ENCODE data around the gene ANTKMT.

Gene ANTKMT

DNA sequence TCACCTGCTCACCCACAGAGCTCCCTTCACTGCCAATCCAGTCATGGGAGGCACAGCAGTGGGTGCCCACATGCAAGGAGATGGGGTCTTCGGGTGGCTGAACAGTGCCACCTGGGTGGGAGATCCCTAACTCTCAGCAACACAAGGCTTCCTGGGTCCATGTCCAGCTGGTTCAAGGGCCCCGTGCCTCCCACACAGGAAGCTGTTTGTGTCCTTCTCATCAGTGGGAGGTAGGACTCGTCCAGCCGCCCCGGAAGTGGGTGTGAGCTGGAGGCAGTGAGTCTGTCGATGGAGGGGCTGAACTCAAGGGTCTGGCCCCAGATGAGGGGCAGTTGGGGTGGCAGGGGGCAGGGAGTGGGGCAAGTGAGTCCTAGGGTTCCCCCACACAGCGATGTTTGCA, 16.9 kb upstream of the ANTKMT start:
- H3K9ac ChIP-seq (ENCODE audit: low read depth, low read length, poor library complexity, severe bottlenecking): no peak overlapping the region

DNA sequence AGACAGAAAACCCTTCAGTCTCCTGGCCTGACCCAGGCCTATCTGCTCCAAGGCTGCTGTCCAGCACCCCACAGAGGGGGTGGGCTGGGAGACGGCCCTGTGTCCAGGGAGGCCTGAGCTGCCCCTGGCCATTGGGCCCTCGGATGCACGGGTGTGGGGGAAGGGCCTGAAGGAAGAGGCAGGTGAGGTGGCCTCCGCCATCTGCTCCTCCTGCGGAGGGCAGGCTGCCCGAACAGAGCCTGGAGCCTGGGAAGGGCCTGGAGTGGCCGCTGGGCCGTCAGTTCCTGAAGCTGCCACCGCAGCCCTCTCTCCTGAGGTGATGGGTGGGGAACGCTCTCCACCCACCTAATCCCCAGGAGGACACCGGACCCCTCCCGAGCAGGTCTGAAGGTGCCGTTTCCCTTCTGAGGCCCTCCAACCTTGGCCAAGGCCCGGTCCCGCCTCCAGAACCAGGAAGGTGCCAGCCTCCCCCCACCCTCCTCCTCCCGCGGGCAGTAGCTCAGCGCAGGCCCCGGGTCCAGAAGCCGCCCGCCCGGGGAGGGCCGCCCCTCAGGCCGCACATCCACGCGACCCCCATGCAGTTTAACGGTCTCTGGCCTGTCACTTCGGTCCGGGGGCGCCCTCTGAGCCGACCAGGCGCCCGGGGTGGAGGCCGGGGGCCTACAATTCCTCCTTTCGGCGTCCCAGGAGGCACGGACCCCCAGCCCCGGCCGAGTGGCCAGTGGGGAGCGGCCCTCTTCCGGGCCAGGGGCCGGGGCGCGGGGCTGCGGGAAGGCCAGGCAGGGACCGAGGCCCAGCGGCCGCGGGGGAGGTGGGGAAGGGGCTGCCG, 16.2 kb upstream of the ANTKMT start:
- Histone ChIP-seq H3K36me3 (ENCODE audit: insufficient read depth, low read length) (no peaks in the 10 kb centered on the region), H4K20me1 (ENCODE audit: insufficient read depth, low read length, poor library complexity, severe bottlenecking) (no peaks in the 10 kb centered on the region), H3K9me3 (ENCODE audit: insufficient read depth, low read depth, low read length) (no peaks in the 10 kb centered on the region), H3K79me2 (ENCODE audit: insufficient read depth, low read length) (no peaks in the 10 kb centered on the region), H3K9ac (ENCODE audit: low read depth, low read length, poor library complexity, severe bottlenecking) (no peak overlapping the region), H3F3A (ENCODE audit: low read depth) (no peaks in the 10 kb centered on the region), H3K4me3 (ENCODE audit: low read length, poor library complexity, severe bottlenecking) (no peak overlapping the region), H3K4me1 (ENCODE audit: insufficient read depth, low read length, poor library complexity, severe bottlenecking) (no peaks in the 10 kb centered on the region), H3K9me2 (replicated peaks; ENCODE audit: low read depth, low read length) (no peaks in the 10 kb centered on the region), H3K27me3 (ENCODE audit: insufficient read depth, low read length, poor library complexity, severe bottlenecking) (no peaks in the 10 kb centered on the region), H3K4me2 (ENCODE audit: low read depth, low read length, poor library complexity, severe bottlenecking) (no peak overlapping the region), H2AFZ (ENCODE audit: low read length) (no peak overlapping the region)
- no peak for TF ChIP-seq EZH2phosphoT487 (IDR thresholded peaks at IDR 0.05; ENCODE audit: borderline replicate concordance)
- TF ChIP-seq, protein P1, sequence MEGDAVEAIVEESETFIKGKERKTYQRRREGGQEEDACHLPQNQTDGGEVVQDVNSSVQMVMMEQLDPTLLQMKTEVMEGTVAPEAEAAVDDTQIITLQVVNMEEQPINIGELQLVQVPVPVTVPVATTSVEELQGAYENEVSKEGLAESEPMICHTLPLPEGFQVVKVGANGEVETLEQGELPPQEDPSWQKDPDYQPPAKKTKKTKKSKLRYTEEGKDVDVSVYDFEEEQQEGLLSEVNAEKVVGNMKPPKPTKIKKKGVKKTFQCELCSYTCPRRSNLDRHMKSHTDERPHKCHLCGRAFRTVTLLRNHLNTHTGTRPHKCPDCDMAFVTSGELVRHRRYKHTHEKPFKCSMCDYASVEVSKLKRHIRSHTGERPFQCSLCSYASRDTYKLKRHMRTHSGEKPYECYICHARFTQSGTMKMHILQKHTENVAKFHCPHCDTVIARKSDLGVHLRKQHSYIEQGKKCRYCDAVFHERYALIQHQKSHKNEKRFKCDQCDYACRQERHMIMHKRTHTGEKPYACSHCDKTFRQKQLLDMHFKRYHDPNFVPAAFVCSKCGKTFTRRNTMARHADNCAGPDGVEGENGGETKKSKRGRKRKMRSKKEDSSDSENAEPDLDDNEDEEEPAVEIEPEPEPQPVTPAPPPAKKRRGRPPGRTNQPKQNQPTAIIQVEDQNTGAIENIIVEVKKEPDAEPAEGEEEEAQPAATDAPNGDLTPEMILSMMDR (conservative IDR thresholded peaks at IDR 0.05; ENCODE audit: low read length): no peak

More for the DNA sequence above, 16.9 kb upstream of the ANTKMT start:
- Histone ChIP-seq H3K36me3 (ENCODE audit: insufficient read depth, low read length) (no peaks in the 10 kb centered on the region), H3K79me2 (ENCODE audit: insufficient read depth, low read length) (no peaks in the 10 kb centered on the region), H3K27me3 (ENCODE audit: insufficient read depth, low read length, poor library complexity, severe bottlenecking) (no peaks in the 10 kb centered on the region), H4K20me1 (ENCODE audit: insufficient read depth, low read length, poor library complexity, severe bottlenecking) (no peaks in the 10 kb centered on the region), H3K4me2 (ENCODE audit: low read depth, low read length, poor library complexity, severe bottlenecking) (no peak overlapping the region), H2AFZ (ENCODE audit: low read length) (no peak overlapping the region), H3K9me3 (ENCODE audit: insufficient read depth, low read depth, low read length) (no peaks in the 10 kb centered on the region), H3F3A (ENCODE audit: low read depth) (no peaks in the 10 kb centered on the region), H3K9me2 (replicated peaks; ENCODE audit: low read depth, low read length) (no peaks in the 10 kb centered on the region), H3K4me1 (ENCODE audit: insufficient read depth, low read length, poor library complexity, severe bottlenecking) (no peaks in the 10 kb centered on the region), H3K4me3 (ENCODE audit: low read length, poor library complexity, severe bottlenecking) (no peak overlapping the region)
- no peak for TF ChIP-seq EZH2phosphoT487 (IDR thresholded peaks at IDR 0.05; ENCODE audit: borderline replicate concordance)
- TF ChIP-seq, protein P1 (conservative IDR thresholded peaks at IDR 0.05; ENCODE audit: low read length): no peak

DNA sequence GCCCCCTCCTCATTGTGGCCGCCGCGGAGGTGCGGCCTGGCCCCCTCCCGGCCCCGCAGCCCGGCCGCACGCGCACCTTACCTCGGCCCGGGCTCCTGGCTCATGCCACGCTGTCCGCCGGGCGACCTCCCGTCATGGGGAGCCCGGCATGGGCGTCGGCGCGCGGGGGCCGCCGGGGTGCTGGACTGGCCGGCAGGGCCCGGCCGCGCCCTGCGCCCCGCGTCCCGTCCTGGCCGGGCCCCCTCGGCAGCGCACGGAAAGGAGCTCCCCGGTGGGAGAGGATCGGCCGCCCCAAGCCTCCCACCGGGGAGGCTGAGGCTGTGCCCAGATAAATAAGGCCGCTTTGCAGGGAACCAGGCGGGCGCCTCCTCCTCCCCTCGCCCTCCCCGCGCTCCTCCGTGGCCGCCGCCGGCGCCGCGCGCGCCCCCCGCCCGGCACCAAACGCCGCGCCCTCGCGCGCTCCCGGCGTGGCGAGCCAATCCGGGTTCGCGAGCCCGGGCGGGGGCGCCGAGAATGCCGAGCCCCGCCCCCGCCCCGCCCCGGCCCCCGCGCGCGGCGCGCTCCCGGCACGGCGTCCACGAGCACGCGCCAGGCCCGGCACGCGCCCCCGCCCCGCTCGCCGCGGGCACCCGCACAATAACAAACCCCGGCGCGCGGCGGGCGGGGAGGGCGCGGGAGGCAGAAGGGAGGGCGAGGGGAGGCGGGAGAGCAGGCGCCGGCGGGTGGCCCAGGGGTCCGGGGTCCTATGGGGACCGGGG, 15.3 kb upstream of the ANTKMT start, which contains the start of gene FBXL16:
FBXL16 (minus strand) TSS at position 371 of the 758 bp plus-strand sequence. CDS start 8,396 bp downstream, outside the sequence.
- Histone ChIP-seq H2AFZ (ENCODE audit: low read length) (no peak within 1 kb of the TSS), H3K9ac (ENCODE audit: low read depth, low read length, poor library complexity, severe bottlenecking) (no peak within 1 kb of the TSS), H4K20me1 (ENCODE audit: insufficient read depth, low read length, poor library complexity, severe bottlenecking) (no peaks in the 10 kb centered on the region)

More for the DNA sequence above, 15.3 kb upstream of the ANTKMT start, which contains the start of gene FBXL16:
- H3K79me2 ChIP-seq (ENCODE audit: insufficient read depth, low read length): no peaks in the 10 kb centered on the region
- TF ChIP-seq, protein P1 (conservative IDR thresholded peaks at IDR 0.05; ENCODE audit: low read length): no peak
- no peak for TF ChIP-seq EZH2phosphoT487 (IDR thresholded peaks at IDR 0.05; ENCODE audit: borderline replicate concordance)
- no peaks in the 10 kb centered on the region for H3F3A ChIP-seq (ENCODE audit: low read depth)
- H3K9me3 ChIP-seq (ENCODE audit: insufficient read depth, low read depth, low read length): no peaks in the 10 kb centered on the region
- no peaks in the 10 kb centered on the region for H3K27me3 ChIP-seq (ENCODE audit: insufficient read depth, low read length, poor library complexity, severe bottlenecking)
- H3K4me1 ChIP-seq (ENCODE audit: insufficient read depth, low read length, poor library complexity, severe bottlenecking): no peaks in the 10 kb centered on the region
- no peaks in the 10 kb centered on the region for H3K36me3 ChIP-seq (ENCODE audit: insufficient read depth, low read length)
- no peaks in the 10 kb centered on the region for H3K9me2 ChIP-seq (replicated peaks; ENCODE audit: low read depth, low read length)
- no peak within 1 kb of the TSS for H3K4me3 ChIP-seq (ENCODE audit: low read length, poor library complexity, severe bottlenecking)
- no peak within 1 kb of the TSS for H3K4me2 ChIP-seq (ENCODE audit: low read depth, low read length, poor library complexity, severe bottlenecking)
